Esophagus squamous epithelium (tissue), 5 donors: Measurements from ENCODE around the gene PTBP2. TPM values are rescaled to one million over a fixed set of nuclear protein-coding genes. Genes with fewer than 3 reads are reported as not detected.
A peak's percentile ranks its signal among the peaks of the same experiment; 100 is the strongest.

Experiments used
- DNase-seq: peaks from one replicate; lab custom pipeline; 2025; lab: John Stamatoyannopoulos, UW
- H3K27ac ChIP-seq, 4 donors: fragments of 200-600 bp; sonication (generic); one replicate each; pipeline ENCODE4 v1.5.1; 2016 to 2019; ENCODE audit warnings: mild to moderate bottlenecking in 1 of 4
- H3K27me3 ChIP-seq, 4 donors: fragments of 200-600 bp; sonication (generic); 1 replicate in 3 of 4; 2 replicates in 1 of 4; pipeline versions ENCODE4 v1.5.1 to v1.6.0; 2017 to 2021; ENCODE audit warnings: antibody characterized with exemption in 1 of 4
- H3K36me3 ChIP-seq, 3 donors: fragments of 200-600 bp; sonication (generic); one replicate each; pipeline ENCODE4 v1.5.1; 2016 to 2019
- H3K4me1 ChIP-seq, 3 donors: fragments of 200-600 bp; sonication (generic); one replicate each; pipeline ENCODE4 v1.5.1; 2017 to 2019
- H3K4me3 ChIP-seq, 4 donors: fragments of 200-600 bp; sonication (generic); 1 replicate in 3 of 4; 2 replicates in 1 of 4; pipeline ENCODE4 v1.5.1; 2016 to 2019; ENCODE audit warnings: mild to moderate bottlenecking in 2 of 4, moderate library complexity in 1 of 4
- H3K9me3 ChIP-seq, 3 donors: fragments of 200-600 bp; sonication (generic); one replicate each; pipeline ENCODE4 v1.5.1; 2016 to 2019
- POLR2A ChIP-seq, 4 donors: fragments of 450-650 bp; IDR thresholded peaks; one replicate each; pipeline ENCODE4 v1.6.1; 2017; ENCODE audit warnings: antibody characterized with exemption in 4 of 4, mild to moderate bottlenecking in 4 of 4, moderate library complexity in 3 of 4
- WGBS, 2 donors: methylation state at CpG; one replicate each; pipeline ENCODE4 v1.1.5; 2018; 5-methylcytosine and 5-hydroxymethylcytosine counted together
- intact Hi-C: fragments of 100-400 bp; cut with DNase I; formaldehyde crosslinking; loops from one replicate; pipeline ENCODE4 v1.15.0; 2022
- total RNA-seq, 4 donors: library from RNA; depleted of rRNA; stranded (reverse); fragments of >200 nt; gene quantifications; one replicate each; pipeline ENCODE4 v1.1.0, GENCODE V29; 2016
- TF ChIP-seq, protein P1 (sequence below), 6 experiments: fragments of 450-650 bp in 4 of 6; fragments of 200-600 bp in 2 of 6; sonication (generic) in 2 of 6; IDR thresholded peaks; one replicate each; pipeline ENCODE4 v1.5.1; 2016 to 2019; ENCODE audit warnings: antibody characterized with exemption in 6 of 6, mild to moderate bottlenecking in 4 of 6, moderate library complexity in 4 of 6
- donor health status: DM: yes; HTN: yes; CAD: no.

PTBP2 gene
- total RNA-seq, 4 donors from 2014 or later: 15.8 to 51.3 (median 23.8) TPM

DNA sequence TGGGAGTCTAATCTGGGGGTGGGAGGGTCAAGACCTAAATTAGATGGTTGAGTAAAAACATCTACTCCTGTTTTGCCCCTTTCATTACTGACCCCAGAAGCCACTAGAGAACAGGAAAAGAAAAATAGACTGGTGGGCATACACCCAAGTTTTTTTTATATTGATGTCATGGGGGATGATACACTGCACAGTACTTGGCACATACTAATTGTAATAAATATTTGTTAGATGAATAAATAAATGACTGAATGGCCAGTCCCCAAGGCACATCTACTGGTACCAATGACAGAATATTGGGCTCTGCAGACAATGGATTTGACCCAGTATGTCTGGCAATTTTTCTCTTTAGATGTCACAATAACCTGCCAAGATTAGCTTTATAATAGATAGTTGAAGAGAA is 36.8 kb upstream of the PTBP2 start:
- no peaks in the 10 kb centered on the region for H3K27me3 ChIP-seq
- no peaks in the 10 kb centered on the region for H3K4me1 ChIP-seq
- intact Hi-C loops: no loop called here
- DNase-seq: no peak
- H3K9me3 ChIP-seq: no peaks in the 10 kb centered on the region
- peak overlapping the region in 2 of 4 donors; percentile 24 to 26 for H3K27ac ChIP-seq
- H3K36me3 ChIP-seq: no peaks in the 10 kb centered on the region
- TF ChIP-seq, protein P1, sequence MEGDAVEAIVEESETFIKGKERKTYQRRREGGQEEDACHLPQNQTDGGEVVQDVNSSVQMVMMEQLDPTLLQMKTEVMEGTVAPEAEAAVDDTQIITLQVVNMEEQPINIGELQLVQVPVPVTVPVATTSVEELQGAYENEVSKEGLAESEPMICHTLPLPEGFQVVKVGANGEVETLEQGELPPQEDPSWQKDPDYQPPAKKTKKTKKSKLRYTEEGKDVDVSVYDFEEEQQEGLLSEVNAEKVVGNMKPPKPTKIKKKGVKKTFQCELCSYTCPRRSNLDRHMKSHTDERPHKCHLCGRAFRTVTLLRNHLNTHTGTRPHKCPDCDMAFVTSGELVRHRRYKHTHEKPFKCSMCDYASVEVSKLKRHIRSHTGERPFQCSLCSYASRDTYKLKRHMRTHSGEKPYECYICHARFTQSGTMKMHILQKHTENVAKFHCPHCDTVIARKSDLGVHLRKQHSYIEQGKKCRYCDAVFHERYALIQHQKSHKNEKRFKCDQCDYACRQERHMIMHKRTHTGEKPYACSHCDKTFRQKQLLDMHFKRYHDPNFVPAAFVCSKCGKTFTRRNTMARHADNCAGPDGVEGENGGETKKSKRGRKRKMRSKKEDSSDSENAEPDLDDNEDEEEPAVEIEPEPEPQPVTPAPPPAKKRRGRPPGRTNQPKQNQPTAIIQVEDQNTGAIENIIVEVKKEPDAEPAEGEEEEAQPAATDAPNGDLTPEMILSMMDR (IDR thresholded peaks at IDR 0.05): no peak
- TF ChIP-seq POLR2A (IDR thresholded peaks at IDR 0.05): no peak
- H3K4me3 ChIP-seq: no peak overlapping the region

DNA sequence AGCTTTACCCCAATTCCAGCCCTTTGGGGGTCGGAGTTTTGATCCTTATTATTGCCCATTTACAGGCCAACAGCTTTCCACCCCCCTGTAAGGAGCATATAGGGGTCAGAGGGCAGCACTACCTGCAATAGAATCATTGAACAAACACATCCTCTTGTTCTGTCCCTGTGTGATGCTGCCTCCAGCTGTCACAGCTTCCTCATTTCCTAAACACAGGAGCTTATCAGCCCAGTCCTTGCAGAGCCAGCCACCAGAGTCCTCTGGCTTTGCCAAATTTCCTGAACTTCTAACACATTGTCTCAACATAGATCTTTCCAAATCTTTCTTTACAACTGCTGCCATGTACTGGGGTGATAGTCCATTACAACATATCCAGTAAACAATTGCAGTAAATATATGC is 32.8 kb upstream of the PTBP2 start:
- DNase-seq: no peak
- Histone ChIP-seq H3K4me3 (no peak overlapping the region), H3K36me3 (no peaks in the 10 kb centered on the region), H3K4me1 (no peaks in the 10 kb centered on the region), H3K9me3 (peaks cover 0 to 3% (median 0%) of the 10 kb centered on the region in 3 donors), H3K27me3 (no peaks in the 10 kb centered on the region), H3K27ac (no peak overlapping the region)
- intact Hi-C loops: no loop called here
- 73 to 78% methylated on average over 1 of the region's 1 CpG for WGBS, 2 donors
- TF ChIP-seq, protein P1 (IDR thresholded peaks at IDR 0.05): no peak
- TF ChIP-seq POLR2A (IDR thresholded peaks at IDR 0.05): no peak

DNA sequence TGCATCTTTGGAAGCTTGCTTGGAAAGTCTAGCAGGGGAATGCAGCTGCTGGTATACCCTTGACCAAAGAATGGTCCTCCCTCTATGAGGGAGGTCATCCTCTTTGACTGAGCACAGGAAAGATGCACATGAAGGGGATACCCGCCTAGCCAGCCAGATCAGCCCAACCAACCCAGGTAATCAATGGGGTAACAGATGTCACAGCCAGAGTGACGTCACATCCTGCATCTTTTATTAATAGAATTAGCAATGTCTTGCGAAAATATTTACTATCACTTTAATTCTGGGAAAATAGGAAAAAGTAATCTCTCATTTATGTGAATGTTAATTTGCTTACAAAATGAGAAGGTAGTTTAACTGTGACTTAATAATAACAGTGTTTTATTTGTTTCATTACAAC is 25.6 kb upstream of the PTBP2 start:
- WGBS, 2 donors: 85 to 90% methylated on average over 3 of the region's 3 CpGs
- DNase-seq: no peak
- no peaks in the 10 kb centered on the region for H3K4me1 ChIP-seq
- no peak overlapping the region for H3K27ac ChIP-seq
- intact Hi-C loops: no loop called here
- no peak overlapping the region for H3K4me3 ChIP-seq
- H3K9me3 ChIP-seq: peaks cover 0 to 9% (median 0%) of the 10 kb centered on the region in 3 donors
- no peaks in the 10 kb centered on the region for H3K27me3 ChIP-seq
- TF ChIP-seq POLR2A (IDR thresholded peaks at IDR 0.05): no peak
- TF ChIP-seq, protein P1 (IDR thresholded peaks at IDR 0.05): no peak
- H3K36me3 ChIP-seq: no peaks in the 10 kb centered on the region

DNA sequence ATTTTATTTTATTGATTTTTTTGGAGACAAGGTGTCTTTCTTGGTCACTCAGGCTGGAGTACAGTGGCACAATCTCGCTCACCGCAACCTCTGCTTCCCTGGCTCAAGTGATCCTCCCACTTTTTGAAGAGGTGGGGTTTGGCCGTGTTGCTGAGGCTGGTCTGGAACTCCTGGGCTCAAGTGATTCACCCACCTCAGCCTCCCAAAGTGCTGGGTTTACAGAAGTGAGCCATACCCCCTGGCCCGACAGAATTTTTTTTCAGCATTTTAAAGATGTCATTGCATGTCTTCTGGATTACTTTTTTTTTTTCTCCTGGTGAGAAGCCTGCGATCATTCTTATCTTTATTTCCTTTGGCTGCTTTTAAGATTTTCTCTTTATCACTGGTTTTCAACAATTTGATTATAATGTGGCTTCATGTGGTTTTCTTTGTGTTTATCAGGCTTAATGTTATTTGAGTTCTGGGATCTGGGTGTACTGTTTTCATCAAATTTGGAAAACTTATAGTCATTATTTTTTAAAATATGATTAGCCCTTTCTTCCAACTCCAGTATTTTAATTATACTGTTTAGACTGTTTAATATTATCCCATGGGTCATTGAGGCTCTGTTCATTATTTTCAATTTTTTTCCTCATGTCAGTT is 23.1 kb upstream of the PTBP2 start:
- no peaks in the 10 kb centered on the region for H3K36me3 ChIP-seq
- no peak for DNase-seq
- WGBS, 2 donors: 53 to 79% methylated on average over 5 of the region's 5 CpGs
- no peak for TF ChIP-seq POLR2A (IDR thresholded peaks at IDR 0.05)
- TF ChIP-seq, protein P1 (IDR thresholded peaks at IDR 0.05): no peak
- intact Hi-C loops: no loop called here
- H3K27ac ChIP-seq: no peak overlapping the region
- no peak overlapping the region for H3K4me3 ChIP-seq
- H3K4me1 ChIP-seq: no peaks in the 10 kb centered on the region
- H3K27me3 ChIP-seq: no peaks in the 10 kb centered on the region
- H3K9me3 ChIP-seq: peaks cover 0 to 9% (median 0%) of the 10 kb centered on the region in 3 donors

DNA sequence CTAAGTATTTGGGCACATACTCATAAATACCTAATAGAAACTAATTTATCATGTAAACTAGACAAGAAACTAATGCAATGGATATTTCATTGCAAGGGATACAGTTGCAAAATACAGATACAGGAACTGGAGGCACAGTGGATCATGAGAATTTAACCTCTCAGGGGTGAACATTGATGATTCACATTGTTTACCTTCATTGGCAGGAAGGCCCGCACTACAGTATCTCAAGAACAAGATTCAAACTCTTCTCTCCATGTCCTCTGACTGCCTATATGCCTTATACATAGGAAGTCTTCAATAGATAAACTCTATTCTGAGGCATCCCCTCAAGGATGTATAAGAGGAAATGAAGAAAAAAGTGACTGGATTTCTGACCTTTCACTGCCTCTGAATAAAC is 18.4 kb upstream of the PTBP2 start:
- no peak overlapping the region for H3K27ac ChIP-seq
- H3K4me1 ChIP-seq: no peaks in the 10 kb centered on the region
- no peak for TF ChIP-seq POLR2A (IDR thresholded peaks at IDR 0.05)
- TF ChIP-seq, protein P1 (IDR thresholded peaks at IDR 0.05): no peak
- WGBS, 2 donors: 47 to 77% methylated on average over 1 of the region's 1 CpG
- no peak overlapping the region for H3K4me3 ChIP-seq
- no peaks in the 10 kb centered on the region for H3K27me3 ChIP-seq
- intact Hi-C loops: no loop called here
- DNase-seq: no peak
- H3K9me3 ChIP-seq: peaks cover 0 to 9% (median 0%) of the 10 kb centered on the region in 3 donors
- H3K36me3 ChIP-seq: no peaks in the 10 kb centered on the region
